GM21737 (cell line): ENCODE measurements around the gene SEC63.
A peak's percentile ranks its signal among the peaks of the same experiment; 100 is the strongest.
"Not testable (repeated sequence)": the region's sequence is repeated elsewhere in the genome, so short reads cannot be mapped to it uniquely, and the experiment has no call there.

Experiments
- ATAC-seq: cut with Tn5 transposase; IDR thresholded peaks from one replicate; pipeline ENCODE4 v1.9.1; 2021; ENCODE audit warnings: mild to moderate bottlenecking, moderate library complexity; ENCODE audit not compliant: unreplicated experiment

The SEC63 gene

GRCh38 chr6:107957909-107958688 lies at the start of gene SEC63:
SEC63 (minus strand) TSS chr6:107958208; CDS start chr6:107958009, 199 bp downstream.
- peak; percentile 93 for ATAC-seq

- no peak for ATAC-seq
Observed at GRCh38 chr6:108005961-108006360, 48.0 kb upstream of the SEC63 start.

GRCh38 chr6:108004861-108005260 lies 46.9 kb upstream of the SEC63 start:
- no peak for ATAC-seq

- no peak for ATAC-seq
Observed at GRCh38 chr6:108002365-108003221, 44.6 kb upstream of the SEC63 start.

GRCh38 chr6:108001696-108002231 lies 43.8 kb upstream of the SEC63 start:
- ATAC-seq, result no peak

- not testable (repeated sequence) for ATAC-seq
Observed at GRCh38 chr6:108000259-108000658, 42.3 kb upstream of the SEC63 start.

- no peak for ATAC-seq
Observed at GRCh38 chr6:107999341-107999740, 41.3 kb upstream of the SEC63 start.

- ATAC-seq, result no peak
Observed at GRCh38 chr6:107991772-107992550, 34.0 kb upstream of the SEC63 start.

GRCh38 chr6:107991061-107991460 lies 33.1 kb upstream of the SEC63 start:
- no peak for ATAC-seq

GRCh38 chr6:107990587-107990986 lies 32.6 kb upstream of the SEC63 start:
- ATAC-seq, result not testable (repeated sequence)

- ATAC-seq, result no peak
Observed at GRCh38 chr6:107989166-107990094, 31.4 kb upstream of the SEC63 start.

GRCh38 chr6:107988570-107988969 lies 30.6 kb upstream of the SEC63 start:
- ATAC-seq, result no peak

GRCh38 chr6:107987805-107988204 lies 29.8 kb upstream of the SEC63 start:
- no peak for ATAC-seq

- ATAC-seq, result no peak
Observed at GRCh38 chr6:107985701-107986100, 27.7 kb upstream of the SEC63 start.

- ATAC-seq, result no peak
Observed at GRCh38 chr6:107983811-107984210, 25.8 kb upstream of the SEC63 start.

GRCh38 chr6:107982486-107982885 lies 24.5 kb upstream of the SEC63 start:
- ATAC-seq, result no peak

GRCh38 chr6:107981695-107982094 lies 23.7 kb upstream of the SEC63 start:
- no peak for ATAC-seq

- no peak for ATAC-seq
Observed at GRCh38 chr6:107977283-107977682, 19.3 kb upstream of the SEC63 start.

GRCh38 chr6:107976155-107976783 lies 18.3 kb upstream of the SEC63 start:
- no peak for ATAC-seq
